H9 (cell line): ENCODE measurements around the gene IFNA13. TPM values are rescaled to one million over a fixed set of nuclear protein-coding genes. Genes with fewer than 3 reads are reported as not detected.

Source experiments
- DNase-seq: peaks from one replicate; pipeline ENCODE4 v3.0.0-alpha.2; 2017
- H2AFZ ChIP-seq: one replicate; pipeline ENCODE4 v1.6.1; 2013; ENCODE audit warnings: mild to moderate bottlenecking, low read length, control low read depth, moderate library complexity
- H2AK5ac ChIP-seq: 2 replicates; pipeline ENCODE4 v1.6.1; 2013; ENCODE audit warnings: low read length, control low read depth, mixed read lengths; ENCODE audit not compliant: insufficient read length
- H2BK120ac ChIP-seq: one replicate; pipeline ENCODE4 v1.6.1; 2013; ENCODE audit warnings: low read depth, mild to moderate bottlenecking, low read length, control low read depth, inconsistent platforms; ENCODE audit not compliant: poor library complexity, severe bottlenecking
- H2BK12ac ChIP-seq: 2 replicates; pipeline ENCODE4 v1.6.1; 2013; ENCODE audit warnings: low read length, control low read depth, mixed read lengths, low read depth; ENCODE audit not compliant: insufficient read length
- H2BK15ac ChIP-seq: 2 replicates; pipeline ENCODE4 v1.6.1; 2013; ENCODE audit warnings: low read depth, low read length, control low read depth
- H2BK20ac ChIP-seq: one replicate; pipeline ENCODE4 v1.6.1; 2013; ENCODE audit warnings: low read depth, mild to moderate bottlenecking, low read length, control low read depth, inconsistent platforms; ENCODE audit not compliant: poor library complexity, severe bottlenecking
- H2BK5ac ChIP-seq: 2 replicates; pipeline ENCODE4 v1.6.1; 2013; ENCODE audit warnings: low read length, control low read depth, mixed read lengths; ENCODE audit not compliant: insufficient read length
- H3K14ac ChIP-seq: 2 replicates; pipeline ENCODE4 v1.6.1; 2013; ENCODE audit warnings: low read length, control low read depth; ENCODE audit not compliant: insufficient read depth
- H3K18ac ChIP-seq: 2 replicates; pipeline ENCODE4 v1.6.1; 2013; ENCODE audit warnings: low read depth, mild to moderate bottlenecking, mixed read lengths, low read length, control low read depth; ENCODE audit not compliant: insufficient read length
- H3K23ac ChIP-seq: 2 replicates; pipeline ENCODE4 v1.6.1; 2013; ENCODE audit warnings: low read length, control low read depth, mixed read lengths, low read depth; ENCODE audit not compliant: insufficient read length
- H3K23me2 ChIP-seq: 2 replicates; pipeline ENCODE4 v1.6.1; 2013; ENCODE audit warnings: low read depth, mild to moderate bottlenecking, mixed read lengths, low read length, control low read depth; ENCODE audit not compliant: insufficient read length, poor library complexity, severe bottlenecking
- H3K27ac ChIP-seq: 2 replicates; pipeline ENCODE4 v1.5.1; 2013; ENCODE audit warnings: low read length, control low read depth, mixed read lengths, low read depth; ENCODE audit not compliant: insufficient read length
- H3K27me3 ChIP-seq: 2 replicates; pipeline ENCODE4 v1.6.1; 2013; ENCODE audit warnings: low read length, control low read depth, inconsistent platforms; ENCODE audit not compliant: insufficient read depth
- H3K4ac ChIP-seq: 2 replicates; pipeline ENCODE4 v1.6.1; 2013; ENCODE audit warnings: low read depth, mild to moderate bottlenecking, control low read depth, inconsistent platforms, low read length, moderate library complexity
- H3K4me1 ChIP-seq: 2 replicates; pipeline ENCODE4 v1.6.1; 2013; ENCODE audit warnings: low read length, control low read depth, inconsistent platforms; ENCODE audit not compliant: insufficient read depth
- H3K4me2 ChIP-seq: 2 replicates; pipeline ENCODE4 v1.6.1; 2013; ENCODE audit warnings: low read length, control low read depth, mixed read lengths; ENCODE audit not compliant: insufficient read length, insufficient read depth
- H3K56ac ChIP-seq: 2 replicates; pipeline ENCODE4 v1.6.1; 2013; ENCODE audit warnings: low read depth, mild to moderate bottlenecking, mixed read lengths, low read length, control low read depth; ENCODE audit not compliant: insufficient read length
- H3K79me1 ChIP-seq: 2 replicates; pipeline ENCODE4 v1.6.1; 2013; ENCODE audit warnings: low read depth, mild to moderate bottlenecking, moderate library complexity, low read length, control low read depth, inconsistent platforms; ENCODE audit not compliant: insufficient read depth, poor library complexity, severe bottlenecking
- H3K79me2 ChIP-seq: 2 replicates; pipeline ENCODE4 v1.6.1; 2013; ENCODE audit warnings: low read length, control low read depth, inconsistent platforms; ENCODE audit not compliant: insufficient read depth
- H3K9ac ChIP-seq: 2 replicates; pipeline ENCODE4 v1.6.1; 2013; ENCODE audit warnings: low read length, control low read depth, mixed read lengths; ENCODE audit not compliant: insufficient read length; ENCODE audit errors: extremely low read depth
- H3K9me3 ChIP-seq: one replicate; pipeline ENCODE4 v1.6.1; 2013; ENCODE audit warnings: low read depth, low read length, inconsistent platforms; ENCODE audit not compliant: control insufficient read depth
- H3T11ph ChIP-seq: one replicate; pipeline ENCODE4 v1.6.1; 2013; ENCODE audit warnings: mild to moderate bottlenecking, low read length, control low read depth, inconsistent platforms
- H4K20me1 ChIP-seq: one replicate; pipeline ENCODE4 v1.6.1; 2013; ENCODE audit not compliant: control insufficient read depth, insufficient read length, insufficient read depth
- H4K5ac ChIP-seq: 2 replicates; pipeline ENCODE4 v1.6.1; 2013; ENCODE audit warnings: low read depth, mild to moderate bottlenecking, mixed read lengths, low read length, control low read depth; ENCODE audit not compliant: insufficient read length
- H4K8ac ChIP-seq: replicated peaks from 2 replicates; pipeline ENCODE4 v1.6.1; 2013; ENCODE audit warnings: low read length, control low read depth, mixed read lengths, low read depth; ENCODE audit not compliant: insufficient read length
- H4K91ac ChIP-seq: 2 replicates; pipeline ENCODE4 v1.6.1; 2013; ENCODE audit warnings: low read depth, mild to moderate bottlenecking, moderate library complexity, mixed read lengths, low read length, control low read depth; ENCODE audit not compliant: insufficient read length
- H3K27ac Mint-ChIP-seq, 3 experiments: 2 replicates in 2 of 3; 3 replicates in 1 of 3; pipeline ENCODE4 v1.8.0; 2020 to 2021; ENCODE audit warnings: mixed read lengths in 3 of 3, mild to moderate bottlenecking in 1 of 3, moderate library complexity in 1 of 3
- H3K27me3 Mint-ChIP-seq: 2 replicates; pipeline ENCODE4 v1.8.0; 2021; ENCODE audit warnings: low read depth, mild to moderate bottlenecking, moderate library complexity, mixed read lengths
- H3K36me3 Mint-ChIP-seq, 3 experiments: 2 replicates in 2 of 3; 3 replicates in 1 of 3; pipeline ENCODE4 v1.8.0; 2020 to 2021; ENCODE audit warnings: low read depth in 3 of 3, mixed read lengths in 3 of 3; ENCODE audit not compliant: insufficient read depth in 1 of 3
- H3K4me1 Mint-ChIP-seq, 2 experiments: 2 replicates each; pipeline ENCODE4 v1.8.0; 2020; ENCODE audit warnings: mixed read lengths in 2 of 2
- H3K4me3 Mint-ChIP-seq, 2 experiments: 2 replicates in 1 of 2; 3 replicates in 1 of 2; pipeline ENCODE4 v1.8.0; 2020 to 2021; ENCODE audit warnings: mild to moderate bottlenecking in 2 of 2, mixed read lengths in 2 of 2, moderate library complexity in 1 of 2
- H3K9me3 Mint-ChIP-seq, 2 experiments: 2 replicates in 1 of 2; 3 replicates in 1 of 2; pipeline ENCODE4 v1.8.0; 2020; ENCODE audit warnings: mild to moderate bottlenecking in 2 of 2, mixed read lengths in 2 of 2, moderate library complexity in 1 of 2
- WGBS: extraction: QIAGEN DNeasy Blood & Tissue Kit; methylation state at CpG from one replicate; pipeline ENCODE4 v1.1.7; 2013; ENCODE audit warnings: missing lambda C conversion rate, low lambda C conversion rate, mixed read lengths; ENCODE audit not compliant: insufficient read length; ENCODE audit errors: extremely low coverage; 5-methylcytosine and 5-hydroxymethylcytosine counted together
- total RNA-seq: library from RNA; stranded (reverse); gene quantifications from 2 replicates; pipeline ENCODE4 v1.2.1, GENCODE V29; 2021
- TF ChIP-seq, protein P1 (sequence below): fragments of 200-600 bp; sonication (generic); conservative IDR thresholded peaks from 3 replicates; pipeline ENCODE4 v1.8.0; 2021; ENCODE audit warnings: antibody characterized with exemption, mild to moderate bottlenecking

Gene IFNA13
- total RNA-seq, 1 experiment from 2014 or later, result not detected

DNA sequence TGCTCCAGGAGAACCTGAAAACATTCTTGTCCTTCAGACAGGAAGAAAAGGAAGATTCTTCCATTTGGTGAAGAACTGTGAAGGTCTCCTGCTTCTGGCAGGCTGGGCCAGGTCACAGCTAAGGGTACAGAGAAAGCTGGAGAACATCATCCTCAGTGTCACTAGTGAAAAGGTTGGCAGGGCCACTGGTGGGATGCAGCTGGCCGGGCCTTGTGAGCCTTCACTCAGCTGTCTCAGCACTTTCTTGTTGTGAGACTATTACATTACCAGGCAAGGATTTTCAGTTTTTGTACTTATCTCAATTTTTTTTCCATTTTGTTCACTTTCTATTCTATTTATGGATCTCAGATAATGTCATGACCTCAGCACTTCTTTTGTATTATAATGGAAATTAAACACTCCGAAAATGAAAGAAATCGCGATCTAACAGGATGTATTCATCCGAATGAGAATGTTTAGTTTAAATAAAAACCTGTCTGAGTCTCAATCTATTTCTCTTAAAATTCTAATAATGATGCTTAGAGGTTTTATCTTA, 31.2 kb upstream of the IFNA13 start:
- no peak overlapping the region for H3K27ac Mint-ChIP-seq
- H3K4me3 Mint-ChIP-seq, result no peak overlapping the region
- no peak overlapping the region for H2AFZ ChIP-seq
- no peaks in the 10 kb centered on the region for H3K23me2 ChIP-seq
- H2BK20ac ChIP-seq, result no peak overlapping the region
- no peak overlapping the region for H2BK15ac ChIP-seq
- no peaks in the 10 kb centered on the region for H3K36me3 Mint-ChIP-seq
- no peak overlapping the region for H4K5ac ChIP-seq
- no peak overlapping the region for H3K56ac ChIP-seq
- H3K18ac ChIP-seq, result no peak overlapping the region
- H2AK5ac ChIP-seq, result no peak overlapping the region
- no peak overlapping the region for H3T11ph ChIP-seq
- no peak for DNase-seq
- no peaks in the 10 kb centered on the region for H3K4me1 ChIP-seq
- H3K79me1 ChIP-seq, result no peaks in the 10 kb centered on the region
- H3K9me3 ChIP-seq, result no peaks in the 10 kb centered on the region
- H3K14ac ChIP-seq, result no peak overlapping the region
- peaks cover 7 to 11% of the 10 kb centered on the region in 2 experiments for H3K4me1 Mint-ChIP-seq
- no peak overlapping the region for H4K91ac ChIP-seq
- H3K27ac ChIP-seq, result no peak overlapping the region
- no peak overlapping the region for H2BK5ac ChIP-seq
- H3K23ac ChIP-seq, result no peak overlapping the region
- peaks cover 77% of the 10 kb centered on the region for H3K27me3 Mint-ChIP-seq
- peaks cover 6% of the 10 kb centered on the region; the same call in 1 of the 2 replicates for H3K27me3 ChIP-seq
- H3K4ac ChIP-seq, result no peak overlapping the region
- H4K20me1 ChIP-seq, result no peaks in the 10 kb centered on the region
- no peak overlapping the region for H3K9ac ChIP-seq
- no peaks in the 10 kb centered on the region for H3K79me2 ChIP-seq
- H3K9me3 Mint-ChIP-seq, result no peaks in the 10 kb centered on the region; a peak in 1 of 5 replicates
- H3K4me2 ChIP-seq, result no peak overlapping the region
- H2BK12ac ChIP-seq, result no peak overlapping the region
- H2BK120ac ChIP-seq, result no peak overlapping the region
- H4K8ac ChIP-seq, result no peak overlapping the region
- TF ChIP-seq, protein P1, sequence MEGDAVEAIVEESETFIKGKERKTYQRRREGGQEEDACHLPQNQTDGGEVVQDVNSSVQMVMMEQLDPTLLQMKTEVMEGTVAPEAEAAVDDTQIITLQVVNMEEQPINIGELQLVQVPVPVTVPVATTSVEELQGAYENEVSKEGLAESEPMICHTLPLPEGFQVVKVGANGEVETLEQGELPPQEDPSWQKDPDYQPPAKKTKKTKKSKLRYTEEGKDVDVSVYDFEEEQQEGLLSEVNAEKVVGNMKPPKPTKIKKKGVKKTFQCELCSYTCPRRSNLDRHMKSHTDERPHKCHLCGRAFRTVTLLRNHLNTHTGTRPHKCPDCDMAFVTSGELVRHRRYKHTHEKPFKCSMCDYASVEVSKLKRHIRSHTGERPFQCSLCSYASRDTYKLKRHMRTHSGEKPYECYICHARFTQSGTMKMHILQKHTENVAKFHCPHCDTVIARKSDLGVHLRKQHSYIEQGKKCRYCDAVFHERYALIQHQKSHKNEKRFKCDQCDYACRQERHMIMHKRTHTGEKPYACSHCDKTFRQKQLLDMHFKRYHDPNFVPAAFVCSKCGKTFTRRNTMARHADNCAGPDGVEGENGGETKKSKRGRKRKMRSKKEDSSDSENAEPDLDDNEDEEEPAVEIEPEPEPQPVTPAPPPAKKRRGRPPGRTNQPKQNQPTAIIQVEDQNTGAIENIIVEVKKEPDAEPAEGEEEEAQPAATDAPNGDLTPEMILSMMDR, result no peak
- WGBS, result no CpG with 5 or more reads among the region's 5 CpGs
